Activated CD8-positive, alpha-beta memory T cell treated with anti-CD3 and anti-CD28 coated beads, Interleukin-2, amount 50 U/mL, for 24 hours (primary cell): ENCODE measurements around the gene FBLN1.
"Not testable (repeated sequence)": the region's sequence is repeated elsewhere in the genome, so short reads cannot be mapped to it uniquely, and the experiment has no call there.

Experiments used
- DNase-seq: peaks from one replicate; pipeline ENCODE4 v3.0.0-alpha.2; 2020; ENCODE audit errors: extremely low read depth

The FBLN1 gene

DNA sequence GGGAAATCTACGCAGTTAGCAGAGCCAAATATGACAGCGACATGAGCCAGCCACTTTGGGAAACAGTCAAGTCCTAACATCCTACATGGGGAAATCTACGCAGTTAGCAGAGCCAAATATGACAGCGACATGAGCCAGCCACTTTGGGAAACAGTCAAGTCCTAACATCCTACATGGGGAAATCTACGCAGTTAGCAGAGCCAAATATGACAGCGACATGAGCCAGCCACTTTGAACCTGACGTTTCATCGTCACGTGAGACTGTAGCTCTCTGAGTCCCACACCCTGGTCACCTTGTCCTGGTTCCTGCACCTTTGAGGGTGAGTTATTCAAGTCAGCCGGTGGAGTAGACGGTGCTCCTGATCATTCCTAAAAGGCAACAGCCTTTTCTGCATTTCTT lies 105.4 kb downstream of the FBLN1 start:
- DNase-seq: not testable (repeated sequence)

DNA sequence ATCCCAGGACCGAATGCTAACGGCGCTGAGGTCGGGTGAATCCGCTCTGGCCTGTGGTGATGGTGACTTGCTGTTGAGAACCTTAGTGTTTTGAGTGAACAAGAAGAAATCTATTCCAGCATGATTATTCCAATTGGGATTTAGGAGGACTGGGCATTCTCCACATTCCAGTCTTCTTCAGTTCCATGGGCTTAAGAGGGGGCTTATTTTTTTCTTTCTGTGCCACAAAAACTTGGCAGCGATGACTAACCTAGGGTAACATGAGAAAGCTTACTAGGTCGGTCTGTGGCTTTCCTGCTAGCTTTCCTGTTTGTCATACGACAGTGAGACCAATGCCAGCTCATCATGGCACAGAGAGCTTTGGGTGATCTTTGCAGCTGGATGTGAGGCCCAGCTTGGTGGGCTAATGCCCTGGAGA lies 106.1 kb downstream of the FBLN1 start:
- DNase-seq: no peak

DNA sequence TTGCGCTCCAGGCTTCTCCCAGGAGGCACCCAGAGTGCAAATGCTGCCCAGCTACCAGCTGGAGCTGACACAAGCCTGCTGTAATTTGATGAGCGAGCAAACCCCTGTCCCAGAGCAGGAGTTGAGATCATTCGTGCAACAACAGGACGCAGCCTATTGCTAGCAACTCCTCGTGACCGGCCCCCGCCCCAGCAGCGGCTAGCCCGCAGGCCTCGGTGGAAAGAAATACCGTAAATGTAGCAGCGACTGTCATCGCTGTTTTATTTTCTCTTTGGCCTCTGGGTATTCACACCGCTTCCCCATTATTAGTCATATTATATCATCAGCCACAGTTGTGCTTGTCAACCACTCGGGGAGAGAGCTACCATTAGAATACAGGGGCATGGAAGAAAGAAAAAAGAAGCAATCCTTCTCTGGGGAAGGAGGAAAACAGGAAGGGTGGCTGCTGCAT lies 109.8 kb downstream of the FBLN1 start:
- DNase-seq: no peak

DNA sequence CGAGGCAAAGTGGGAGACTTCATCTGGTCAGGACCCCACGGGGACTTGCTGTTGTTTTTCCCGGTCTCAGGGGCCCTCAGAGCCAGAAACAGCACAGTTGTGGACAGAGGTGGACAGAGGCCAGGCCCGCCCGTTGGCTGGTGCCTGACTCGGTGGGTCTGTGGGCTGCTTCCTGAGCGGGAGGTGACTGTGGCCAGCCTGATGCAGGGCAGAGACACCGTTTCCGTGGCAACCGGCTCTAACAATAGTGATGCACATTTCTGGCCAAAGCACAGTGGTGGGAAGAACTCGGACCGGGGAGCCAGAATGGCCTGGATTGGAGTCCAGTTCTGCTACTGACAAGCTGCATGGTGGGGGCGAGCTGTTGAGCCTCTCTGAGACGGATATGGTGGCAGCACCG lies 110.3 kb downstream of the FBLN1 start:
- DNase-seq: no peak

DNA sequence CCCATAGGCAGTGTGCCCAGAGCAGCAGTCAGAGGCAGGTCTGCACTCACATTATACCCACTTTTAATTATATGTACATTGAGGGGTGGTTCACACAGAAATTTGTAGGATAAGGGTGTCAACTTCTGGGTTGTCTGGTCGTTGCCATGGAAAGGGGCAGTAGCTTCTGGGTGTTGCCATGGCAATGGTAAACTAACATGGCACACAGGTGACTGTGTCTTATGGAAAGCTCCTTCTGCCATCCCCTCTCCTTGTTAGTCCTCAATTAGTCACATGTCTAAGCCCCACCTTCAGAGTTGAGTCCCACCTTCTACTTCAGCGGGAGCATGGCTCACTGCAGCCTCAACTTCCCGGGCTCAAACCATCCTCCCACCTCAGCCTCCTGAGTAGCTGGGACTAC lies 112.7 kb downstream of the FBLN1 start:
- no peak for DNase-seq

DNA sequence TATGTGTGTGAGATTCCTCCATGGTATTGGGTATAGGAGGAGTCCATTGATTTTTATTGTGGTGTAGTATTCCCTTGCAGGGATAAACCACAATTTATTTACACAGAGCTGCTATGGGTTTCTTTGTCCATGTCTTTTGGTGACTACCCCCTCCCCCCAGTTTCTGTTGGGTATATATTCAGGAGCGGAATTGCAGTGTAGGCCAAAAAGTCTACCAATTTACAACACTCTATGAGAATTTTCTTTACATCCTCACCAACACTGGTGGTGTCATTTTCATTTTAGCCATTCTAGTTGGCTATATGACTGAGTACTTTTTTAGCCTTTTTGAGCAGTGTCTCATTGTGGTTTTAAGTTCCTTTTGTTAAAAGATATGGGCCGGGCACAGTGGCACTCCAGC lies 113.7 kb downstream of the FBLN1 start:
- DNase-seq: no peak

DNA sequence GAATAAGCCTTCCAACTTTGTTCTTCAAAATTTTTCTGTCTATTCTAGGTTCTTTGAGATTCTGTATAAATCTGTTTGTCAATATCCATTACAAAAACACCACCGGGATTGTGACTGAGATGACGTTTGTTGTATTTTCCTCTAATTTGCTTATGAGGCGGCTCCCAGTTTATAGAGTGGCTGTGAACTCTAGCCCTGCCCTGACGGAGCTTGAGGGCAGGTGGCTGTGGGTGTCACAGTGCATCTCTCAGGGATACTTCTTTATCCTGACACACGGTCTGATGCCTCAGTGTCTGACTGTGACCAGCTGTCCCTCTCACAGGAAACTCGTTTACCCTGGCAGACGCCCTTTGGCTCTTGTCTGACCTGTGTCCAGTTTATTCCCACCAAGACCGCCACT lies 115.3 kb downstream of the FBLN1 start:
- DNase-seq: no peak

DNA sequence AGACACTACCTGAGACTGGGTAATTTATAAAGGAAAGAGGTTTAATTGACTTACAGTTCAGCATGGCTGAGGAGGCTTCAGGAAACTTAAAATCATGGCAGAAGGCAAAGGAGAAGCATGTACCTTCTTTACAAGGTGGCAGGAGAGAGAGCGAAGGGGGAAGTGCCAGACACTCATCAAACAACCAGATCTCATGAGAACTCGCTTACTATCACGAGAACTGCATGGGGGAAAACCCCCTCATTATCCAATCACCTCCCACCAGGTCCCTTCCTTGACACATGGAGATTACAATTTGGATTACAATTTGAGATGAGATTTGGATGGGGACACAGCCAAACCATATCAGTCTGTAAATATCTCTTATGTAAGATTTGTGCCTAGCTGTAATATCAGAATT lies 118.0 kb downstream of the FBLN1 start:
- DNase-seq: no peak

DNA sequence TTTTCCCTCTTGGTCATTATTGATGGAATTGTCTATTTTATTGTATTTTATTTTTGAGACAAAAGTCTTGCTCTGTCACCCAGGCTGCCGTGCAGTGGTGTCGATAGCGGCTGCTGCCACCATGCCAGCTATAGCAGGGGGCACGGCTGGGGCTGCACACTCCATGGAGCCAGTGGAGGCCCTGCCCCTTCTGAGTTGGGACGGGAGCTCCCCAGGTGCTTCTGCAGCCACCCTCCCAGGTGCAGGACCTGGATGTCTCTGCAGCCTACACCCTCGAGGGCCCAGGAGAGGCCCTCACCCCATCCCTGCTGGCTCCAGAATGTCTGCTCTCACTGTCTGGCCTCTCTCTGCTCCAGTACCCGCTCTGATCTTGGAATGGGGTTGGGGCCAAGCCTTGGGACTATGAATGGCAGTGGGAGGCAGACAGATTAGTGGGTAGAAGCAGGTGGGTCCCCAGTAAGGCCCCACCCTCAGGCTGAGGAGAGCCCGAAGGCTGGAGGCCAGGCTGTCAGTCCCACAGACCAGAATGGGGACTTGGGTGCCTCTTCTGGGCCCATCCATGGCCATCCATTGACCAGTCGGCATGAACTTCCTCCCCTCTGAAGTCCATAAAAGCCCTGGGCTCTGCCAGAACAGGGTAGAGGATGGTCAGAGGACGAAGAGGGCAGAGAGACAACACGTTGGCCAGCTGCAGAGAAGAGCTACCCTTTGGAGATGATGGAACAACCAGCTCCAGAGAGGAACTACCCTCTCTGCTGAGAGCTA lies 119.3 kb downstream of the FBLN1 start:
- no peak for DNase-seq

DNA sequence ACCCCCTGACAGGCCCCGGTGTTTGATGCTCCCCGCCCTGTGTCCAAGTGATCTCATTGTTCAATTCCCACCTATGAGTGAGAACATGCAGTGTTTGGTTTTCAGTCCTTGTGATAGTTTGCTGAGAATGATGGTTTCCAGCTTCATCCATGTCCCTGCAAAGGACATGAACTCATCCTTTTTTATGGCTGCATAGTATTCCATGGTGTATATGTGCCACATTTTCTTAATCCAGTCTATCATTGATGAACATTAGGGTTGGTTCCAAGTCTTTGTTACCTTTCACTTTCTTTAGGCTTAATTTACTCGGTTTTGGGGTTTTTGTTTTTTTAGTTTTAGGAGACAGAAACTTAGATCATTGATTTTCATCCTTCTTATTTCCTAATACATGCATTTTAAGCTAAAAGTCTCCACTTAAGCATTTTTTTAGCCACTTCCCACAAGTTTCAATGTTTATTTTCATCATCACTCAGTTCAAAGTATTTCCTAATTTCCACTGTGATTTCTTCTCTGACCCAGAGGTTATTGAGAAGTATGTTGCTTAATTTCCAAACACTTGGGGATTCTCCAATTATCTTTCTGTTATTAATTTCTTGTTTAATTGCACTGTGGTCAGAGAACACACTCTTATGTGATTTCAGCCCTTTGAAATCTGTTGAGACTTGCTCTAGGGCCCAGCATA lies 120.9 kb downstream of the FBLN1 start:
- not testable (repeated sequence) for DNase-seq

DNA sequence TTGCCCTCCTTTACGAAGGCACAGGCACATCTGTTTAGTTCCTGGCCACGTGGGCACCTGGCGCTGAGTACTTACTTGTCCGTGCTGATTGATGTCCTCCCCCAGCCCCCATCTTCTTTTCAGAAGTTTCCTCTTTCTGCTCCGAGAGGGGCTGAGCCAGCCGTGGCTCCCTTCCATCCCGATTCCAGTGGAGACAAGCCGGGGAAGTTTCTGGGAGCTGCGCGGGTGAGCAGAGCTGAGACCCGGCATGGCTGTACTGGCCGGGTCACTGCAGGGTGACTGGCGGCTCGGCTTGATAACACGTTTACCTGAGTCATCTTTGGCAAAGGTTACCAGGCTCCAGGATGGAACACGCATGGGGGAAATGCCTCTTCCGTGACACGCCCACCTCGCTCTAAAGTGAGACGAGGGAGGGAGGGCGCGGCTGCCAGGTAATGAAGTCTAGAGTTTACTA lies 123.5 kb downstream of the FBLN1 start:
- no peak for DNase-seq

DNA sequence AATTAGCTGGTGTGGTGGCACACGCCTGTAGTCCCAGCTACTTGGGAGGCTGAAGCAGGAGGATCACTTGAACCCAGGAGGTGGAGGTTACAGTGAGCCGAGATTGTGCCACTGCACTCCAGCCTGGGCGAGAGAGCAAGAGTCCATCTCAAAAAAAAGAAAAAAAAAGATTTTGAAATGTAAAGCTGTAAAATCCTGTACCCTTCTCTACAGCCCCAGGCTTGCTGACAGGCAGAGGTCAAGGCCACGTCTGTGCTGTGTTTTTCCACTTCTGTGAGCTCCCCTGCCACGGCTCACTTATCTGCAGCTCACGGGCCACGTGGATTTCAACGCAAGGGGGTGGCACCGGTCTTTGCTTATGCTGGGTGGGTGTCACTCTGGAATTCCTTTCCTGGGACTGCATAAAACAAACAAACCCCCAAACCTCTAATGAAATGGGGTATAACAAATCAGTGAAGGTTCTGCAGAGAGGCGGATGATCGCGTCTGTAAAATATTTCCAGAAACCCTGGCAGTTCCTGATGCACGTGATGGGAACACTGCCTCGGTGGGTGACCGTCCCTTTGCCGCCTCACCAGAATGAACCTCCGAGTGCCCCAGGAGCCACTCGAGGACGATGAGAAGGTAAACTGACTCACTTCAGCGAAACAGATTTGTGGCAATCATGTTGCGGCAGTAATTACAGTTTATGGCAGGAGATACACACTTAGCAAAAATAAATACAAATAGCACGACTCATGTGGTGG lies 125.0 kb downstream of the FBLN1 start:
- no peak for DNase-seq

DNA sequence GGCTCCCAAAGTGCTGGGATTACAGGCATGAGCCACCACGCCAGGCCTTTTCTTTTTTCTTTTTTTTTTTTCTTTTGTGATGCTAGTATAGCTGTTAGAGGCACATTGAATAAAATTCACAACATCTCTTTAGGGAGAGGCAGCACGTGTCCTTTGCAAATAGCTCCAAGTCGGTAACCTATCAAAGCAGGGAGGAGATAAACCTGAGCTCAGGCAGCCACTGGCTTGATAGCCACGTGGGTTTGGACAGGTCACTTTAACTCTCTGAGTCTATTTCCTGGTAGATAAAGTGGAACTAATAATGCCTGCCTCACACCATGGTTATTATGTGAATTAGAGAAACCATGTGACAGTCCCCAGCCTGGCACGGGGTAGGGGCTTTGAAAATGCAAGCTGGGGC lies 125.8 kb downstream of the FBLN1 start:
- DNase-seq: no peak

DNA sequence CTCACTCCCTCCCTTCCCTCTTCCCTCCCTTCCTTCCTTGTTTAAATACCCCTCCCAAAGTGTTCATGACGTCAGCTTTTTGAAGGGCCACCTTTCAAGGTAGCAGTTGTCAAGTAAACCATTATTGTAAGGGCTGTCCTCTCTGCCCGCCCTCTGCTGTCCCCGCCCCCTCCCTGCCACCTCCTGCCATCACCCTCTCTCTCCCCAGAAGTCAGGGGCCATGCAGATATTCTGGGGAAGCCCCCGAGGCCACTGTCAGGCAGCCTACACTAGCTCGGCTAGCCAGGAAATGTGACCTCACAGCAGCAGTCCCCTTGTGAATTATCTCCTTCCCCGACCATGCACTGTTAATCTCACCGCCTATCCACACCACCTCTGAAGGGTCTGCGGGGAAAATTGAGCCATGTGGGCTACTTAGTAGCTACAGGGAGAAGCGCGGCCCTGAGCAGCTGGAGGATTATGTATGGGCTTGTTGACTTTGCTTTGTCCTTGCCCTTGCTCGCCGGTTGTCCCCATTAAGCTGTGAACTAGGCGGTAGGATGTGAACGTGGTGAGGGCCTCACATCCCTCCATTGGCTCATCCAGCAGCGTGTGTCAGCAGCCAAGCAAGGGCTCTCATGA lies 126.9 kb downstream of the FBLN1 start:
- no peak for DNase-seq

DNA sequence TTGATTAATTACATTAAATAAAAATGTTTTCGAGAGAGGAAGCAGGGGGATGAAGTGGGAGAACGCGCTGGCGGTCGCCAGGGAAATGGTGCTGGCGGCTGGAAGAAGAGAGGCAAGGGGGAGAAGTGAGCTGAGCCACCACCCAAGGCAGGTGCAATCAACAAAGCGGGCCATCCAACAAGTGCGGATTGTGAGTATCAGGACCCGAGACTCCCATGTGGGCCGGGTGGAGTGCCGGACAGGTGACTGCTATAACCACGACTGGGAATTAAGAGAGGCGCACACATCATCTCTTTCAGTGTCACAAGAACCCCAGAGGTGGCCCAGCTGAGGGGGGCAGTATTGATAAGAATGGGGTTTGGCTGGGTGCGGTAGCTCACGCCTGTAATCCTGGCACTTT lies 127.8 kb downstream of the FBLN1 start:
- DNase-seq: no peak

DNA sequence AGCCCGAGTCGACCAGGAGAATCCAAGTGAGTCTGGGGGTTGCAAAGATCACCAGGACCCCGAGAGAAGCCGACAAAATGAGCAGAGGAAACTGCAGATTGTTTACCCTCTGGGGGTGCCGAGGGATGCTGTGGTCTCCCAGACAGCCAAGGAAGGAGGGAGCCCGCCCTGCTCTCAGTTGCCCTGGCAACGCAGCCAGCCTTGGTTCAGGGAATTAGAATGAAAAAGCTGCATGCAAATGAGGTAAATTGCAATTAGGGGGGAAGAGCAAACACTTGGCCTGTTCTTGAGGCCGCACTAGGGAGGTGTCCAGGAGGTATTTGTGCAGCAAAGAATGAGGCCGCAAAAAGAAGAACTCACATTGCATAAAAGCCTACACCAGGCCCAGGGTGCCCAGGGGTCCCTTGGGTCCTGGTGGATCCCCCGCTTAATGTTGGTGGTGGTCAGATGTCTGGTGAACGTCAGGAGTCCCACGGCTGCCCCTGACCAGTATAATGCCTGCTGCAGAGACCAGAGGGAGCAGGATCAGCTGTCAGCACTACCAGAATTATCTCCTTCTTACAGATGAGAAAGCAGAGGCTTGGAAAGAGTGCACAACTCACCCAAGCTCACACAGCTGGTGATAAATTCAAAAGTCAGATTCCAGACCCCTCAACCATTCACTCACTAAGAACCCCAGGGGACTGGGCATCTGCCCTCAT lies 128.6 kb downstream of the FBLN1 start:
- DNase-seq: no peak

DNA sequence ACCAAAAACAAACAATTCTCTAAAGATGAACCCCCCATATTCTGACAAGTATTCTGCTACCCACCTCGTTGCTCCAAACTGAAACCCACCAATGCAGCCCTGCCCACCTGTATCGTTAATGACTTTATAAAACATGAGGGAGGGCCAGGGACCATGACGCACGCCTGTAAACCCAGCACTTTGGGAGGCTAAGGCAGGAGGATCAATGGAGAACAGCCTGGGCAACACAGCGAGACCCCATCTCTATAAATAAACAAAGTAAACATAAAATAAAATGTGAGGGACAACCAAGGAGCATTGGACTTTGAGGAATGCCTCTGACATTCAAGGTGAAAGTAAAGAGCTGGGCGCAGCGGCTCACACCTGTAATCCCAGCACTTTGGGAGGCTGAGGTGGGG lies 129.2 kb downstream of the FBLN1 start:
- no peak for DNase-seq

DNA sequence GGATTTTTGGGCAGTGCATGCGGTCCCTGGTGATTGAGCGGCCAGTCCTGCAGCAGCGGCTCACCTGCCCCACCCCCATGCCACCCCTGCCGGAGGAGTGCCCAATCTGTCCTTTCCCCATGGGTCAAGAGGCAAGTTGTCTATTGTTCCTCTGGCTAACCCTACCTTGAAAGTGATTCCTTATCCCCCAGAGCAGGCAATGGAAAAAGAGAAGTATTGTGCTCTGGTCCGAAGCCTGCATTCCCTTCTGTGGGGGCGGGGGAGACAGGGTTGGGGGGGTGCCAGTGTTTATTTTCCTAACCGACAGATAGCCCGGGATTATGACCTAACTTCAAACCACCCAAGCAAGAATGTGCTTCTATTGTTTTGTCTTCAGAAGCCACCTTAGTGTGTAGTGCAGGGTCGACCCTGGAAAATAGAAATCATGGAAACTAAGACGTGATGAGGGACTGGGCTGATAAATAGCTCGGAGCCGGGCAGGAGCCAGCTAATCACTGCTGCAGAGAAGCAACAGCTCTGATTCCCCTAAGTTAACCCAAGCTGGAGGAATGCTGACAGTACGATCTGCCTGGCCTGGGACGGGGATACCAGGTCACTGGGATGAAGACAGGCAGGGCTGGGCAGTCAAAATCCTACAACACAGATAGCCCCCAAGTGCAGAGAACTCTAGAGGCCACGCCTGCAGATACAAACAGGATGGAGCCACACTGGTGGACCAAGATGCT lies 130.3 kb downstream of the FBLN1 start:
- DNase-seq: no peak

DNA sequence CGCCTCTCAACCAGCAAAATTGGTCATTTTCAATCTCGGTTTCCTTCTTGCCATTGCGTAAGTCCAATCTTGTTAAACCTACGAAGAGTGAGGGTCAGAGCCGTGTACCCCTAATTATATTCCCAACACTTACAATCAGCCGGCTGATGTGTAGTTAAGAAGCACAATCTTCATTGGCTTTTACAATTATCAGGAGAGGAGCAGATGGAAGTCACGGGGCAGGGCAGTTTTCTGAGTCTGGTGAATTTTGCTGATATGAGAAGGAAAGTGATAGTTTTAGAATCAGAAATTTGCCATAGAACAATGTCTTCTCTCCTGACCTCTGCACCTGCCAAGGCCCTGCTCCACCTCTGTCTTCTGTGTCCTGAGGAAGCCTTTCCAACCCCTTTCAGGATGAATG lies 134.0 kb downstream of the FBLN1 start:
- DNase-seq: no peak

DNA sequence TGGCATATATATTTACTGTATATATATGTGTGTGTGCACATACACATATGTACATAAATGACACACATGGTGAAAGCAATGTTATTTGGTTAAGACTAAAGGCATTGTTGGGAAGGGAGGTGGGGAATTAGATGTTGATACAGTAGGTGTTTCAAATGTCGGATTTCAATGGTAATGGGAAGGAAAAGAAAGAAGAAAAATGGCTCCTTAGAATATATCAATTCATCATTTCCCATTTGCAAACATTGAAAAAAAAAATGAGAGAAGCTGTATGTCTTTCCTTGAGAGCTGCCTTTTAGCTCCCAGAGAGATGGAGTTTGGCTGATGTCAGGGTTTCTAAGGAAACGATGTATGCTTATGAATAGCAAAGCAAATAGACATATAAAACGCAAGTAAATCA lies 135.5 kb downstream of the FBLN1 start:
- DNase-seq: no peak
